ENCODE results near the gene PHLPP1. TPM values are rescaled to one million over a fixed set of nuclear protein-coding genes. Genes with fewer than 3 reads are reported as not detected.

The PHLPP1 gene
- total RNA-seq, 1 experiment from 2014 or later: 39.9 TPM

DNA sequence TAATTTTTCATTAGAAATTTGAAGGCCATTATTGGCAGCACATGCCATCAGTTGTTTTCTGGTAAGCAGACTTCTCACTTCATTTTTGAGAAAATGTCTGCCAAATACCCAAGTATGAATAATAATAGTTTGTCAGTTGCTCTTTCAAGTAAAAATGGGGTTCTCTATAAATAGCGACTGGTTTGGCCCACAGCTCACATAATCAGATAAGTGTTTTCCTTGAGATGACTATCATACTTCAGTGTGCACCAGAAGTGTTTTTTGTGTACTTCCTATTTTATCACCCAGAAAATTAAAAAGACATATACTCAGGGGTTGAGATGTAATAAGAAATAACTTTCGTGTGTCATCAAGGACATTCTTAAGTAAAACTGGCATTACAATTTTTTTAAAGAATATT lies 147.1 kb downstream of the PHLPP1 start:
- Histone ChIP-seq H3K4me1 (ENCODE audit: insufficient read depth, low read length) (peaks cover 1% of the 10 kb centered on the region; the same call in 1 of the 2 replicates), H3K79me2 (ENCODE audit: insufficient read depth, low read length) (peaks cover 5% of the 10 kb centered on the region; the same call in 1 of the 2 replicates), H3K4ac (ENCODE audit: low read depth, low read length) (no peak overlapping the region), H3T11ph (ENCODE audit: low read length) (no peak overlapping the region), H3K9me3 (ENCODE audit: control insufficient read depth, low read depth, low read length) (no peaks in the 10 kb centered on the region), H3K18ac (ENCODE audit: insufficient read length, low read depth, low read length) (no peak overlapping the region), H4K91ac (ENCODE audit: insufficient read length, low read depth, low read length) (no peak overlapping the region), H3K14ac (ENCODE audit: insufficient read depth, low read length) (no peak overlapping the region), H4K8ac (replicated peaks; ENCODE audit: insufficient read length, low read depth, low read length) (no peak overlapping the region), H3K9ac (ENCODE audit: extremely low read depth, insufficient read length, low read length) (no peak overlapping the region), H2BK5ac (ENCODE audit: insufficient read length, low read length) (no peak overlapping the region), H2AK5ac (ENCODE audit: insufficient read length, low read length) (no peak overlapping the region), H4K20me1 (ENCODE audit: control insufficient read depth, insufficient read depth, insufficient read length) (no peaks in the 10 kb centered on the region), H2AFZ (ENCODE audit: low read length) (no peak overlapping the region), H3K4me2 (ENCODE audit: insufficient read depth, insufficient read length, low read length) (no peak overlapping the region), H3K23ac (ENCODE audit: insufficient read length, low read depth, low read length) (no peak overlapping the region), H2BK20ac (ENCODE audit: low read depth, low read length, poor library complexity, severe bottlenecking) (no peak overlapping the region), H2BK120ac (ENCODE audit: low read depth, low read length, poor library complexity, severe bottlenecking) (no peak overlapping the region), H2BK15ac (ENCODE audit: low read depth, low read length) (no peak overlapping the region), H3K27ac (ENCODE audit: insufficient read length, low read depth, low read length) (no peak overlapping the region), H2BK12ac (ENCODE audit: insufficient read length, low read depth, low read length) (no peak overlapping the region), H3K27me3 (ENCODE audit: insufficient read depth, low read length) (no peaks in the 10 kb centered on the region), H4K5ac (ENCODE audit: insufficient read length, low read depth, low read length) (no peak overlapping the region), H3K23me2 (ENCODE audit: insufficient read length, low read depth, low read length, poor library complexity, severe bottlenecking) (no peaks in the 10 kb centered on the region), H3K79me1 (ENCODE audit: insufficient read depth, low read depth, low read length, poor library complexity, severe bottlenecking) (peaks cover under 1% of the 10 kb centered on the region), H3K56ac (ENCODE audit: insufficient read length, low read depth, low read length) (no peak overlapping the region)
- no peaks in the 10 kb centered on the region for H3K27me3 Mint-ChIP-seq (ENCODE audit: low read depth)
- H3K36me3 Mint-ChIP-seq (ENCODE audit: insufficient read depth in 1 of 3, low read depth in 3 of 3): peaks cover 8 to 32% (median 9%) of the 10 kb centered on the region in 3 experiments; a peak in 6 of 7 replicates
- TF ChIP-seq, protein P1, sequence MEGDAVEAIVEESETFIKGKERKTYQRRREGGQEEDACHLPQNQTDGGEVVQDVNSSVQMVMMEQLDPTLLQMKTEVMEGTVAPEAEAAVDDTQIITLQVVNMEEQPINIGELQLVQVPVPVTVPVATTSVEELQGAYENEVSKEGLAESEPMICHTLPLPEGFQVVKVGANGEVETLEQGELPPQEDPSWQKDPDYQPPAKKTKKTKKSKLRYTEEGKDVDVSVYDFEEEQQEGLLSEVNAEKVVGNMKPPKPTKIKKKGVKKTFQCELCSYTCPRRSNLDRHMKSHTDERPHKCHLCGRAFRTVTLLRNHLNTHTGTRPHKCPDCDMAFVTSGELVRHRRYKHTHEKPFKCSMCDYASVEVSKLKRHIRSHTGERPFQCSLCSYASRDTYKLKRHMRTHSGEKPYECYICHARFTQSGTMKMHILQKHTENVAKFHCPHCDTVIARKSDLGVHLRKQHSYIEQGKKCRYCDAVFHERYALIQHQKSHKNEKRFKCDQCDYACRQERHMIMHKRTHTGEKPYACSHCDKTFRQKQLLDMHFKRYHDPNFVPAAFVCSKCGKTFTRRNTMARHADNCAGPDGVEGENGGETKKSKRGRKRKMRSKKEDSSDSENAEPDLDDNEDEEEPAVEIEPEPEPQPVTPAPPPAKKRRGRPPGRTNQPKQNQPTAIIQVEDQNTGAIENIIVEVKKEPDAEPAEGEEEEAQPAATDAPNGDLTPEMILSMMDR (conservative IDR thresholded peaks at IDR 0.05): no peak
- H3K4me3 Mint-ChIP-seq: no peak overlapping the region
- no peaks in the 10 kb centered on the region for H3K9me3 Mint-ChIP-seq
- WGBS (ENCODE audit: extremely low coverage, insufficient read length, low lambda C conversion rate): no CpG with 5 or more reads among the region's 2 CpGs
- peaks cover 7 to 9% of the 10 kb centered on the region in 2 experiments; a peak in 3 of 4 replicates for H3K4me1 Mint-ChIP-seq
- H3K27ac Mint-ChIP-seq: no peak overlapping the region
- no peak for DNase-seq

Measured in H9 (cell line).